Activated naive CD4-positive, alpha-beta T cell treated with anti-CD3 and anti-CD28 coated beads for 36 hours (primary cell): ENCODE results near the gene ERBB4. TPM values are rescaled to one million over a fixed set of nuclear protein-coding genes. Genes with fewer than 3 reads are reported as not detected.

ENCODE experiments used
- CTCF ChIA-PET: fragments of 350-600 bp; sonication (Branson Sonifier 250); formaldehyde crosslinking; loops from one replicate; lab custom pipeline; 2021; ENCODE audit warnings: antibody characterized with exemption; lab: Charles Lee
- DNase-seq: peaks from one replicate; pipeline ENCODE4 v3.0.0-alpha.2; 2020
- H3K27ac Mint-ChIP-seq: one replicate; pipeline ENCODE4 v1.8.0; 2021; ENCODE audit warnings: mild to moderate bottlenecking, mixed read lengths
- H3K27me3 Mint-ChIP-seq: one replicate; pipeline ENCODE4 v1.8.0; 2021; ENCODE audit warnings: low read depth, mixed read lengths
- H3K36me3 Mint-ChIP-seq: one replicate; pipeline ENCODE4 v1.8.0; 2021; ENCODE audit warnings: low read depth, mixed read lengths
- H3K4me1 Mint-ChIP-seq: one replicate; pipeline ENCODE4 v1.8.0; 2021; ENCODE audit warnings: low read depth, mixed read lengths
- H3K4me3 Mint-ChIP-seq: one replicate; pipeline ENCODE4 v1.8.0; 2021; ENCODE audit warnings: mild to moderate bottlenecking, moderate library complexity, mixed read lengths
- H3K9me3 Mint-ChIP-seq: one replicate; pipeline ENCODE4 v1.8.0; 2021; ENCODE audit warnings: mixed read lengths
- intact Hi-C: fragments of 100-400 bp; cut with micrococcal nuclease; formaldehyde crosslinking; loops from one replicate; pipeline ENCODE4 v1.15.1; 2023
- total RNA-seq, 2 experiments: library from RNA; stranded (reverse); gene quantifications; one replicate each; pipeline ENCODE4 v1.2.3, GENCODE V29; 2021

ERBB4 gene
- total RNA-seq = not detected

DNA sequence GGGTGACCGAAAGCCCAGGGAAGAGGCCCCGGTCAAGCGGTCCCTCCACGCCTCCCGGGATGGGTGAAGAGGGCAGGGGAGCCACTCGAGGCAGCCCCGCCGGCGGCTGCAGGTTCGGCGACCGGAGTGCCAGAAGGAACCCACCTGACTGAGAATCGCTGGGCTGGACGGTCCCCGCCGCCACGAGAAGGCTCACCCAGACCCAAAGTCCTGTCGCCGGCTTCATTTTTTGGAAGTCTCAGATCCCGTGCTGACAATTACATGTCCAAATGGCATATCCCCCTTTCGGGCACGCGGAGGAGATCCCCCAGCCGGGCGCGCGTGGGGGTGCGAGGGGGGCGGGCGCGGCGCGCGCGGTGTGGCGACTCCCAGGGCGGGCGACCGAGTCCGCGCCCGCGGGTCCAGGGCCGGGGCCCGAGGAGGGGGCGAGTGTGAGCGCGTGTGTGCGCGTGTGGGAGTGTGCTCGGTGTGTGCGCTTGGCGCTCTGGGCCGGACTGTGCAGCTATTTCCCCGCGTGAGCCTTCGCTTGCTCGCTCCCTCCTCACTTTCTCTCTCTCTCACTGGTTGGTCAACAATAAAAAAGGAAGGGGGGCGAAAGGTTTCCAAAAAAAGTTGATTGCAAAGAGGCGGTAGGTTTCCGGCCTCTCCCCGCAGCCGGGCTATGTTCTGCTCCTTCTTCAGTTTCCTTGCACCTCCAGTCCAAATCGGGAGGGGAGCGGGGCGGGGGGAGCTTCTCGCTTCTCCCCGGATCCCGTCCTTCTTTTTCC lies at the start of gene ERBB4:
TSS of gene ERBB4 (minus strand) at position 498 of the 767 bp plus-strand sequence. CDS start at position 226, 272 bp downstream.
- peaks cover 52% of the 10 kb centered on the region for H3K27me3 Mint-ChIP-seq
- H3K36me3 Mint-ChIP-seq = peaks cover 2% of the 10 kb centered on the region
- no peak for DNase-seq

DNA sequence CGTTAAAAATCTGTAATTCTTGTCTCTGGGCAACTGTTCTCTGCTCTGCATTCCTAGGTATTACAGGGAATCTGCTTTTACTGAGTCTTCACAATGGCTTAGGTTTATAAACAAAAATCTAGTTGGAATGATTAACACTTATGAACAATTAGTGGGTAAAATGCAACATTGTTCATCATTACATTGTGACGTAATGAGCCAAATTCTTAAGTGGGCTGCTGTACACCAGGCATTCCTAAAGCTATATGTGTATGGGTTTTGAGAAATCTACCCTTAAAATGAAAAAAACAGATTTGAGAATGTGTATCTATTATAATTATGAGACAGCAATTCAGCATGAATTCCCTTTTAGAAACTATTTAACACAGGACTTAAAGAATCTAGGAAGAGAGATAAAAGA lies 41.5 kb upstream of the ERBB4 start:
- intact Hi-C loops = no loop called here
- Mint-ChIP-seq H3K9me3 (peaks cover 4% of the 10 kb centered on the region), H3K4me1 (no peaks in the 10 kb centered on the region), H3K36me3 (no peaks in the 10 kb centered on the region), H3K27ac (no peak overlapping the region), H3K4me3 (no peak overlapping the region), H3K27me3 (no peaks in the 10 kb centered on the region)
- no peak for DNase-seq
- CTCF ChIA-PET = no interaction called here

More for the DNA sequence above, at the start of gene ERBB4:
- CTCF ChIA-PET = no interaction called here
- Mint-ChIP-seq H3K9me3 (no peaks in the 10 kb centered on the region), H3K4me1 (peaks cover 15% of the 10 kb centered on the region), H3K4me3 (peak within 1 kb of the TSS; percentile 21), H3K27ac (no peak within 1 kb of the TSS)
- intact Hi-C loops = no loop called here

DNA sequence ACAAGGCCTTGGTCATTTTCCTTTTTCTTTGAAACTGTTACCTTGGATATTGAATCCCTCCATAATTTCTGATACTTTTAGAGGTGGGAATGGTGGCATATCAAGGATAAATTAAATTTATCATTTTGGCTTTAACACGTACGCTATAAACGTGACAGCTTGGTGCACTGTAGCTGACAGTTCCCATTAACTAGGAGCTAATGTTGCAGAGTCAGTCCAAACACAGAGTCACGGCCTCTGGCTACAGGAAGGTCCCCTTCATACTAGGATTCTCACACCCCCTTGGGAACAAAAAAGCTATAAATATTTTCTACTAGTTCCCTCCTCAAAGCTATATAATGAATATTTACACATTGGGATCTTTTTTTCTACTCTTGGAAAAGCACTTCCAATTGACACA lies 17.7 kb upstream of the ERBB4 start:
- no peaks in the 10 kb centered on the region for H3K27me3 Mint-ChIP-seq
- no peak overlapping the region for H3K4me3 Mint-ChIP-seq
- H3K9me3 Mint-ChIP-seq = no peaks in the 10 kb centered on the region
- no peak overlapping the region for H3K27ac Mint-ChIP-seq
- no peaks in the 10 kb centered on the region for H3K36me3 Mint-ChIP-seq
- CTCF ChIA-PET = no interaction called here
- intact Hi-C loops = no loop called here
- DNase-seq = no peak
- H3K4me1 Mint-ChIP-seq = no peaks in the 10 kb centered on the region

DNA sequence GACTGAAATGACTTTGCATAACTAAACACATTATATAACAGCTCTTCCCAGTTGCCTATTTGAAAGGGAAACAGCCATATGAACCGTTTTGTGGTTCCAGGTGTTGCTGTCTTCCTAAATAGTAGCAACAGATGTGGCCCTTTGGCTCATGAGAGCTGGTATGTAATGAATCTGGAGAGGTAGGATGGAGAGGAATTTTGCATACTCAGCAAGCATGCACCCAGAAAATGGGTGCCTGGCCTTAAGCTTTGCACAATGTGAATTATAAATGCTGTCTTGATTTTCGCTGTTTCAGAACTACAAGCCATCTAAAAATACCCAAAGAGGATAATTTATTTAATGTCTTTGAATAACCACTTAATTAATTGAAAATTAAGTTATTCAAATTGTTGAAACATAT lies 15.6 kb upstream of the ERBB4 start:
- Mint-ChIP-seq H3K36me3 (no peaks in the 10 kb centered on the region), H3K27me3 (no peaks in the 10 kb centered on the region), H3K4me1 (no peaks in the 10 kb centered on the region), H3K4me3 (no peak overlapping the region), H3K9me3 (no peaks in the 10 kb centered on the region), H3K27ac (no peak overlapping the region)
- DNase-seq = no peak
- intact Hi-C loops = no loop called here
- CTCF ChIA-PET = interaction anchor here (0.7 kb wide), 1 partner anchor 13 kb away, joined by 4 read pairs; no protein-coding TSS in a partner anchor

DNA sequence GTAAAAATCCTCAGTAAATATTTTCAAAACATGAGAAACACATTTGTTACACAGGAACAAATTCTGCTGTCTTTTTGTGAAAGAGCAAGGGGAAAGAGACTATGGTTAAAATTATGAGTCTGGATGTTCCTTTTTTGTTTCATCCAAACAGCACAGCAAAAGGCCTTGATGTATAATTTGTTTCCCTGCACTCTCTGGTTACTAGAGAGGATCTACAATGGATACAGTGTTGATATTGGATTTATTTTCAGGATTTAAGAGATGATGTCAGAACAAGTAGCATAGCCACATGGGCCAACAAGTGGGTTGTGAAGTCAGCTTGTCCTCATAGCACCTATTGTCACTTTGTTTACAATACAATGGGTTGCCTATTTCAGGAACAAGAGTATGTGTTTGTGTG lies 11.3 kb upstream of the ERBB4 start:
- no peaks in the 10 kb centered on the region for H3K9me3 Mint-ChIP-seq
- CTCF ChIA-PET = no interaction called here

DNA sequence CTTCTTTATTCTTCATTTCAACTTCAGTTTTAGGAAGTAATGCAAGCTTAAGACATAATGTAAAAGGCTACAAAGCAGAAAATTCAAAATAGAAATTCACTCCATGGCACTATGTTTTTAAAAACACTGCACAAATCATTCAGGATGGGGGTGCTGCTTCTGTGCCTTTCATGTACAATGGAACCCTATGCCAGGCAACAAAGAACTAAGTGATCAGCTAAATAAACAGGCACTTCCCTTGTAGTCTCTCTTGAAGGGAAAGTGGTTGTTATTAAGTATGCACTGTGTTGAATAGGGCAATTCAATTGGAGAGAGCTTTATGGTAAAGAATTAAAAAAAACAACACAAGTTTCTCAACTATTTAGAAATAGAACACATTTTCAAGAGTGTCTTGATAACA lies 10.9 kb upstream of the ERBB4 start:
- intact Hi-C loops = no loop called here
- CTCF ChIA-PET = no interaction called here
- no peaks in the 10 kb centered on the region for H3K36me3 Mint-ChIP-seq
- H3K4me3 Mint-ChIP-seq = no peak overlapping the region
- H3K27ac Mint-ChIP-seq = no peak overlapping the region
- H3K27me3 Mint-ChIP-seq = no peaks in the 10 kb centered on the region
- H3K4me1 Mint-ChIP-seq = no peaks in the 10 kb centered on the region
- no peak for DNase-seq
- H3K9me3 Mint-ChIP-seq = no peaks in the 10 kb centered on the region

More for the DNA sequence above, 11.3 kb upstream of the ERBB4 start:
- Mint-ChIP-seq H3K27ac (no peak overlapping the region), H3K36me3 (no peaks in the 10 kb centered on the region), H3K4me3 (no peak overlapping the region), H3K27me3 (no peaks in the 10 kb centered on the region), H3K4me1 (no peaks in the 10 kb centered on the region)
- no peak for DNase-seq
- intact Hi-C loops = no loop called here

DNA sequence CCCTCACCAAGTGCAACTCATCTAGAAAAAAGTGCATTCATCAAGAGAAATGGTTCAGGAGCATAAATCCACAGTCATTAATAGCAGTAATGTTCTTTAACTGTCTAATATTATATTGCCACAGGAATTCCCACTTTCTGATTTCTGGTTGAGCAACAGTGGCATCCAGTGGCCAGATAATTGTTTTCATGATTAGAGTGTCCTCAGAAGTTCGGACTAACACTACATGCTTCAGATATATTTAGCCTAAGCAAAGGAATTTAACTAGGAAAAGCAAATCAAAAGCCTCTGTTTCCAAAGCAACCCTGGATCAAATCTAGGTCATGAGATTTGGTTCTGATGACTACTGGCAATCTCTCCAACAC lies 9.8 kb upstream of the ERBB4 start:
- DNase-seq = no peak
- Mint-ChIP-seq H3K27me3 (no peaks in the 10 kb centered on the region), H3K9me3 (no peaks in the 10 kb centered on the region), H3K36me3 (no peaks in the 10 kb centered on the region), H3K4me1 (no peaks in the 10 kb centered on the region), H3K27ac (no peak overlapping the region), H3K4me3 (no peak overlapping the region)
- intact Hi-C loops = no loop called here
- CTCF ChIA-PET = no interaction called here

DNA sequence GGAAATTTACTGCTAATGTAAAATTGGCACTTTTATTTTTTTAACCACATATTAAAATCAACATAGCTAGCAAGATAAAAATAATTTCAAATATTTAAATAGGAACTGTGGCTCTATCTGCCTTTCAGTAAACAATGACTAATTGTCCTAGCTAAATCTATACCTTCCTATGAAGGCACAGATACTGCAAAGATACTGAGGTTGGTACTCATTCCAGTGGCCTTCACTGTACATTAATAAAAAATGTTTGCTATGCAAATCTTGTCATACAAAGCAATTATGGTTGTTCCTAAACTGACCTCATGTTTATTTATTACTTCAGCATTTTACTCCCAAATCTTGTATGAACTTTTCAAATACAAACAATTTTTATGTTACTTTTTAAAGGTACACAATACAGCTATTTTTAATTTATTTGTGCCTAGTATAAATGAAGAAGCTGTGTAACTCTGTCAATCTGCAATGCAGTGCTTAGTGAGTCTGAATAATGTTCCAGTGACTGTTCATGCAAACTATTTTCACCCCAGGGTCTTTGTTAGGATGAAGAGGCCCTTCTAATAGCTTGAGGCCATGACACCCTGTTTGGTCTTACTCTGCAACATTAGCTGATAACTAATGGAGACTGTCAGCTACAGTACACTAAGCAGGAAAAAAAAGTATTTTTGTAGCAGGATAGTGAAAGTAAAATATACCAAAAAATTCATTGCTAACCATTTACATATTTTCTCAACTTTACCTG lies 9.3 kb upstream of the ERBB4 start:
- Mint-ChIP-seq H3K27me3 (no peaks in the 10 kb centered on the region), H3K36me3 (no peaks in the 10 kb centered on the region), H3K4me1 (no peaks in the 10 kb centered on the region), H3K9me3 (no peaks in the 10 kb centered on the region), H3K27ac (no peak overlapping the region), H3K4me3 (no peak overlapping the region)
- no peak for DNase-seq
- intact Hi-C loops = no loop called here
- CTCF ChIA-PET = no interaction called here

DNA sequence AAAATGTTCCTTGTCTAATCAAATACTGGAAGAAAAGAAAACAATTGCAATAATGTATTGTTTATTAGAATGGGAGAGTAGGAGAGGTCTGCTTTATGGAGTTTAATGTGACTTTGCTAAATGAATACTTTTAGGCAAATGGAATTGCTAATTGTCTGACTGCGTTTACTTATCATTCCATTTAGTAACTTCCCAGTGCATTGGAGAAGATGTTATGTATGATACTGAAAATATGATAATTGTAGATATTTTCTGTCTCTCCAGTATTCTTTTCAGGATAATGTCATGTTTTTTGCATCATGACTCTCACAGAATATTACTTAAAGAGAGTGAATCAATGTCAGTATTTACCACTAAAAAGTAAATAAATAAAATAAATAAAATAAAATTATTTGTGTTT lies 8.1 kb upstream of the ERBB4 start:
- H3K27me3 Mint-ChIP-seq = no peaks in the 10 kb centered on the region
- H3K9me3 Mint-ChIP-seq = no peaks in the 10 kb centered on the region
- CTCF ChIA-PET = no interaction called here
- no peak for DNase-seq
- no peaks in the 10 kb centered on the region for H3K4me1 Mint-ChIP-seq
- H3K36me3 Mint-ChIP-seq = no peaks in the 10 kb centered on the region
- intact Hi-C loops = no loop called here
- no peak overlapping the region for H3K4me3 Mint-ChIP-seq
- H3K27ac Mint-ChIP-seq = no peak overlapping the region

DNA sequence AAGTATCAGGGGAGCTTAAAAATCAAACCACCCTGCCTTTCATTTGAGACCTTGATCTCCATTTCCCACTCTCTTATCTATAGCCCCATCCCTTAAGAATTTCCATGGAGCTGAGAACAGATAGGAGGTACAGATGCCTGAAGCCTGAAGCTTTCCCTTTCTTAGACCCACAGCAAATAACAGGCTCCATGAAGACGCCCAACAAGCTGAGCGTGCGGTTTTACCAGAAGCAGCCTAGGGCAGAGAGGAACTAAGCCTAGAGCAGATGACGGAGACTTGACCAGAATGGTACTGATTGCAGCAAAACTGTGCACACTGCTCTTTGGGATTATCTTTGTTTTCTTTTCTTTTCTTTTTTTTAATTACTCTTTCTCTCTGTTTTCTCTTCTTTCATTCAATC lies 1.7 kb upstream of the ERBB4 start:
- no peaks in the 10 kb centered on the region for H3K9me3 Mint-ChIP-seq
- peaks cover 2% of the 10 kb centered on the region for H3K36me3 Mint-ChIP-seq
- no peak overlapping the region for H3K27ac Mint-ChIP-seq
- intact Hi-C loops = no loop called here
- no peak for DNase-seq
- H3K27me3 Mint-ChIP-seq = peaks cover 43% of the 10 kb centered on the region
- CTCF ChIA-PET = no interaction called here
- peaks cover 15% of the 10 kb centered on the region for H3K4me1 Mint-ChIP-seq
- no peak overlapping the region for H3K4me3 Mint-ChIP-seq

DNA sequence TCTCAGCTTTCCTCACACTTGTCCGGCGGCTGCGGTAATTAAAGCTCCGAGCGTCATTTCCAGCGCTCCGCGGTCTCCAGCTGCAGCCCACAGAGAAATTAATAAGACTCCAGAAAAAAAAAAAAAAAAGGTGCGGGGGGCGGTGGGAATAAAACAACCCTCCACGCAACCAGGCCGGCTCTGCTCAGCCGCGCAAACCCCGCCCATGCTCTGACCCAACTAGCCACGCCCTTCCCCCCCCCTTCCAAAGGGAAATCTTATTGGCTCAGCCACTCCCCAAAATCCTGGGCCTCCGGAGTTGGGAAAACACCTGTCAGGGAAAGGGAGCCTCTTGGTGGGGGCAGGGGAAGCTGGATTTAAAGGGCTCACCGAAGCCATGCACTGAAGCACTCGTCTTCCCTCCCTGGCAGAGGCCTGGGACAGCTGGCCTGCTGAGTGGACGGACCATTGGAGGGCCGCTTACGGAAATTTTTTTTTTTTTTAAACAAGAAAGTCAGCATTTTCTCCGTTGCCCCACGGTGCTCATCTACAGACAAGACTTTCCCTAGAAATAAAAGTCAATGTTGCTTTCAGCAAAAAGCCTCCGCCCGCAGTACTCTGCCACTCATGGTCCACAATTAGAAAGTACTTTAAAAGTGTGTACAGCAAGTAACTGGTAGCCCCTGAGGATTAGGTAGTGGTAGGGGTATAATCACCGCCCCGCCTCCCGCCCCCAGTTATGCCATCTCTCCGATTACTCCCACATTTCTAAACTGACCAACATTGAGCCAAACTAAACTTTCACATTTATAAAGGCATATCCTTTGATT lies 674 bp upstream of the ERBB4 start:
- peak overlapping the region; percentile 21 for H3K4me3 Mint-ChIP-seq

DNA sequence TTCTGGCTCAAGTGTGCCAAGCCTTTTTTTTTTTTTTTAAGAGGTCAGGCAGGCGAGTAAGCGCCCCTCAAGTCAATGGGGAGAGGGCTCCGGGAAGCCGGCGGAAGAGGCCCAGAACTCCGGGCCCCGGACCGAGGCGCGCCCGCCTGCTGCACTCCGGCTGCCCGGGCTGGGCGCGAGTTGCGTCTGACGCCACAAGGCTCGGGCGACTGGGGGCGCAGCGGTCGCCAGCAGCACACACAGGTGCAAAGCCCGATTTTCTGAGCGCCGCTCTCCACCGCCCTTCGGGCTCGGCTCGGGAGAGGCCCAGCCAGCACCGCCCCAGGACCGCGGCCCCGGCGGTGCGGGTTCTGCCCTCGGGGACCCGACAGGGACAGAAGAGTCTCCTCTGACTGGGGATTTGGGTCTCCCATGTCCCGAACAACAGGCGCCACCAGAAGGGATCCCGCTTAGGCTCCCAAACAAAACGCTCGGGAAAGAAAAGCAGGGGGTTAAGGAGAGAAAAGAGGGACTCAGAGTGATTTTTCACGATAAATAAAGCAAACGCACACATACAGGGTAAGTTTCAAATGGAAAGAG lies 787 bp downstream of the ERBB4 start:
- DNase-seq = no peak
- CTCF ChIA-PET = no interaction called here
- Mint-ChIP-seq H3K27me3 (peaks cover 52% of the 10 kb centered on the region), H3K4me3 (no peak overlapping the region), H3K27ac (no peak overlapping the region), H3K36me3 (peaks cover 2% of the 10 kb centered on the region), H3K4me1 (peaks cover 15% of the 10 kb centered on the region), H3K9me3 (no peaks in the 10 kb centered on the region)
- intact Hi-C loops = no loop called here

More for the DNA sequence above, 674 bp upstream of the ERBB4 start:
- Mint-ChIP-seq H3K4me1 (peaks cover 15% of the 10 kb centered on the region), H3K36me3 (peaks cover 2% of the 10 kb centered on the region), H3K27me3 (peaks cover 46% of the 10 kb centered on the region), H3K27ac (no peak overlapping the region), H3K9me3 (no peaks in the 10 kb centered on the region)
- DNase-seq = no peak
- intact Hi-C loops = no loop called here
- CTCF ChIA-PET = no interaction called here
